ENCODE data around the gene FAM25A.
"Not testable (repeated sequence)": the region's sequence is repeated elsewhere in the genome, so short reads cannot be mapped to it uniquely, and the experiment has no call there.

The FAM25A gene

DNA sequence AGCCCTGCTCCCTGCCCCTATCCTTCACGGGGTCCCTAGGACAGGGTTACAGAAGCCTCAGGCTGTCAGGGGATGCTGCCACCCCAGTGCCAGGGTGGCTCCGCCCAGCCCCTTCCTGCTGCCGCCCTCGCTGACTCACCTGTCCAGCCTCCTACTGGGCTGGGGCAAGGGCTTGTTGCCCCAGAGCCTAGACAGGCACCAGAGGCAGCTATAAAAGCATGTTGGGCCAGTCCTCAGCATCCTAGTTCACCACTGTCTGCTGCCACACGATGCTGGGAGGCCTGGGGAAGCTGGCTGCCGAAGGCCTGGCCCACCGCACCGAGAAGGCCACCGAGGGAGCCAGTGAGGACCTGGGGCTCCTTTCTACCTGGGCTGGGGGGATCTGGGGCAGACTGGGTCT is at the start of gene FAM25A:
FAM25A (plus strand) TSS at position 239 of the 400 bp plus-strand sequence; CDS start at position 270, 31 bp downstream.
- DNase-seq (ENCODE audit: low read depth): not testable (repeated sequence)

GRCh38 chr10:86970982-86971231 is 49.2 kb upstream of the FAM25A start:
- no peak for DNase-seq (ENCODE audit: low read depth)

DNA sequence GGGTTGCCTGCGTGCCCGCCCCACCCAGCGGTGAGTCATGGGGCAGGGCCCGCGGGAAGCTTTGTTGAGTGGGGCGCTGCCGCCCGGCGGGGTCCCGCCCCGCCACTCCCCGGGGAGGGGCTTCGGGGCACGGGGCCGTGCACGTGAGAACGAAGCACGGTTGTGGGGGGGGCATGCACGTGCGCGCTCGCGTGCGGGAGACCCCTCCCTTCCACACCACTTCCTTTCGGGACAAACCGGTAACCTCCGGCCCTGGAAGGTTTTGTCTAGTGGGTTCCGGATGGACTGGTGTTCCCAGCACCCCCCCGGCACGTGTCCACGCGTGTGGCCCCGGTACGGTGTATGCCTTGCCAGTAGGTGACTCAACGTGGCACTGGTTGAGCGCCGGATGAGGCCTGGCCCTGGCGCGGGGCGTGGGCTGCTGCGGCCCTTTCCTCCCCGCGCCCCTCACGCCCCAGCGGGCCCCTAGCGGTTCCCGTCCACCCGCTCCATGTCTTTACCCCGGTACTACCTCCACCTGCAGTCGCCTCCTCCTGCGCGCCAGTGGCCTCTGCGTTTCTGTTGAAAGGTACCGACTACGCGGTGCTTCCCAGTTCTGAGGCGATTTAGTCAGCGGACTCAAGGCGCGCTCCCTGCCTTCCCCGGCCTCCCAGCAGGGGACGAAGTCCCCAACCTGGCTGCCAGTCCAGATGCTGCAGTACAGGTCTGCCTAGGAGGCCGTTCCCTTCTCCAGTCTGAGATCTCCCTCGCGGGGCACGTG is 48.7 kb upstream of the FAM25A start:
- peak; percentile 91 for DNase-seq (ENCODE audit: low read depth)

DNA sequence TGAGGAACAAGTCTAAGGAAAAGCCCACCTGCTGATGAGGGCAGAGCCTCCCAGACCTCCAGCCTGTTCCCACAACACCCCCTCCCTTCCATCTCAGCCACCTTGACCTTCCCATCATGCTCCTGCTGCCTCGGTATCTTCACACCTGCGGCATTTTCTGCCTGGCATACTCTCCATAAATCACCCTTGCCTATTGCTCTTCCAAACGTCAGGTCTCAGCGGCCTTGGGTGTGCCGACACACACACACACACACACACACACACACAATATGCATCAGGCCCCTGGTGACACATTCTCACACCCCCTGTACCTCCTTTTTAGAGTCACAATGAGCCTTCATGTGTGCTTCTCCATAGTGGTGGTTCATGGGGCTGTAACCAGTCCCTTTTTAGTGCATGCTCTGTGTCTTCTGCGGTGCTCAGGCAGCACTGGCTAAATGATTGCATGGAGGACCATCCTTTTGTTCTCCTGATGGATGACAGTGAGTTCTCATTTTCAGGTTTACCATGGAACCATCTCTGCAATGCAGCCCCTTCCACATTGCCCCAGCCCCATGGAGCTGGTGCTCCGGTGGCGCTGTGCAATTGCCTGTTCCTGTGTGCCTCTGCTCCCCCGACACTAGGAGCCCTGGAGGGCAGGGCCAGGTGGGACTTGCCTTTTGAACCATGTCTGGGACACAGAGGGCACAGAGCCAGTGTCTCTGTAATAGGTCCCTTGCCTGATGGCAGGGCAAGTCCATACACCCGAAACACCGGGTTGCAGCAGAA is 47.3 kb upstream of the FAM25A start:
- no peak for DNase-seq (ENCODE audit: low read depth)

DNA sequence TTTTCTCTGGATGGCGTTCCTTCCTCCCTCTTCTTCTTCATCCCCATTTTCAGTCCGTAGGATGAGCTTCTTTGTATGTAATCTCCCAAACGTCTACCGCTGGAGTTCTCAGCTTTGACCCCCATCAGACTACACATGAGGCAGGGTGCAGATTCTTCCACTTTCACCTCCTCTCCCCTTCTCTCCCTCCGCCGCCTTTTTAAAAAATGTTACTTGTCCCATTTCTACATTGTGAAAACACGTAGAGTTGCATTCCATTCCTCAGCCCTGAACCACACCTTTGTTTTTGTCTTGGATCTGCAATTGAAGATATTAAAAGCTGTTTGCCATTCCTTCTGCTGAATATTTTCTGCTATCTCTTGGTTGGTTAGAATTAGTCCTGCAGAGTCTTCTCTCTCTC is 45.6 kb upstream of the FAM25A start:
- DNase-seq (ENCODE audit: low read depth): no peak

DNA sequence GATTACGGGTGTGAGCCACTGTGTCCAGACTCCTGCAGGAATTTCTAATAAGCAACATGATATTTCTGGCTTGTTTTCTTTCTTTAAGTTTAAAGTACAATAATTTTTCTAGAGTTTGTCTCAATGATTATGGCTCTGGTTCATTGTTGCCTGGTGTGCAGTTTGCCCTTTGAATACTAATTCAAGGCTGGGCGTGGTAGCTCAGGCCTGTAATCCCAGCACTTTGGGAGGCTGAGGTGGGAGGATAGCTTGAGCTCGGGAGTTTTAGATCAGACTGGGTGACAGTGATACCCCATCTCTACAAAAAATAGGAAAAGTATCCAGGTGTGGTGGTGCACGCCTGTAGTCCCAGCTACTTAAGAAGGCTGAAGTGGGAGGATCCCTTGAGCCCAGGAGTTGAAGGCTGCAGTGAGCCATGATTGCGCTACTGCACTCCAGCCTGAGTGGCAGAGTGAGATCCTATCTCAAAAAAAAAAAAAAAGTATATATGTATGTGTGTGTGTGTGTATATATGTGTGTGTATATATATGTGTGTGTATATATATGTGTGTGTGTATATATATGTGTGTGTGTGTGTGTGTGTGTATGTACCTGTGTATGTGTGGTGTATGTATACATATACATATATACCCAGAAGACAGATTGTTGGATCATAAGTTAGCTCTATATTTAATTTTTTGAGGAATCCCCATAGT is 43.6 kb upstream of the FAM25A start:
- no peak for DNase-seq (ENCODE audit: low read depth)

DNA sequence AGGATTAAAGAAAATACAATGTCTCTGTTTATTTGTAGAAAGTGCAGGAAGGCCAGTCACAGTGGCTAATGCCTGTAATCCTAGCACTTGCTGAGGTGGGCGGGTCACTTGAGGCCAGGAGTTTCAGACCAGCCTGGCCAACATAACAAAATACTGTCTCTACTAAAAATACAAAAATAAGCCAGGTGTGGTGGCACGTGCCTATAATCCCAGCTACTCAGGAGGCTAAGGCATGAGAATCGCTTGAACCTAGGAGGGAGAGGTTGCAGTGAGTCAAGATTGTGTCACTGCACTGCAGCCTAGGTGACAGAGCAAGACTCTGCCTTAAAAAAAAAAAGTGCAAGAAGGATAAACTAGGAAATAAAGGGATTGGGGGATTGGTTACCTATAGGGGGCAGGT is 41.6 kb upstream of the FAM25A start:
- DNase-seq (ENCODE audit: low read depth): not testable (repeated sequence)

DNA sequence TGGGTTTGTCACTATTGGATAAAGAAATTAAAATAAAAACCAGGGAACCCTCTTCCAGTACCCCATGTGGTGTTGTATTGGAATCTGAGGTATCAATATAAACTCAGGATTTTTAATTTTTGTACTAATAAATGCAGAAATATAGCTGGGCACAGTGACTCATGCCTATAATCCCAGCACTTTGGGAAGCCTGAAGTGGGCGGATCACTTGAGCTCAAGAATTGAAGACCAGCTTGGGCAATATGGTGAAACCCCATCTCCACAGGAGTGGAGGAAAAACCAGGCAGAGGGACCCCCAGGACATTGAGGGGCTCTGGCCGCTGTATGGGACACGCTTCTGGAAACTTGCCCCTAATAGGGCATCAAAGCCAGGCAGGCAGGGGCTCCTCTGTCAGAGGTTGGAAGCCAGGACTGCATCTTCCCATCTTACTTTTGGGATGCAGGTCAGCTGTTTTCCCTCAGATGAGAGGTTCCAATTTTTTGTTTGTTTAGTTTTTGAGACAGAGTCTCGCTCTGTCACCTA is 40.7 kb upstream of the FAM25A start:
- DNase-seq (ENCODE audit: low read depth): no peak

DNA sequence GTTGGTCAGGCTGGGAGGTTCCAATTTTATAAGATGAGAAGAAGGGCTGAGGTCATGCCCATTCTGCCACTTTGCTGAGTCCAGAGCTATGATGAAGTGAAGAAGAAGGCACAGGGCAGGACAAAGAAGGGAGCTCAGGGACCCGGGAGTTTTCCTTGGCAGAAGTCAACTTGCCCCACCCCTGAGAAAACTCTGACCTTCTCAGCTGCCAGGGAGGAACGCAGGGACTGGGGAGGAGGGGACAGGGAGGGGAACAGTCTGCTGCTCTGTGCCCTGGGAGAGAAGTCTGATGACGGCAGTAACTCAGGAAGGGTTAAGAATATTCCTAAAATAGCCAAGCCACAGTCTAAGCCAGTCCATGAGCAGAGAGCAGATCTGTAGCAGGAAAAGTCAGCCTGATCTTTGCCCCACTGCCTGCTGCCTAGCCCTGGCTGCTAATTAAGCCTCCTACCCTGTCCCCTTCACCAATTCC is 40.1 kb upstream of the FAM25A start:
- no peak for DNase-seq (ENCODE audit: low read depth)

DNA sequence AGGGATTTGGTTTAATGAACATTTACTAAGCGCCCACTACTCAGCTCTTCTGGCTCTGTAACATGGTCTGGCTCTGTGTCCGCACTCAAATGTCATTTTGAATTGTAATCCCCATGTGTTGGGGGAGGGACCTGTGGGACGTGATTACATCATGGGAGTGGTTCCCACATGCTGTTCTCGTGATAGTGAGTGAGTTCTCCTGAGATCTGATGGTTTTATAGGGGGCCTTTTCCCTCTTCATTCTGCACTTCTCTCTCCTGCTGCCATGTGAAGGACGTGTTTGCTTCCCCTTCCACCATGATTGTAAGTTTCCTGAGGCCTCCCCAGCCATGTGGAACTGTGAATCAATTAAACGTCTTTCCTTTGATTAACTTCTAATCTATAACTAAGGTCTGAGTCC is 39.1 kb upstream of the FAM25A start:
- not testable (repeated sequence) for DNase-seq (ENCODE audit: low read depth)

DNA sequence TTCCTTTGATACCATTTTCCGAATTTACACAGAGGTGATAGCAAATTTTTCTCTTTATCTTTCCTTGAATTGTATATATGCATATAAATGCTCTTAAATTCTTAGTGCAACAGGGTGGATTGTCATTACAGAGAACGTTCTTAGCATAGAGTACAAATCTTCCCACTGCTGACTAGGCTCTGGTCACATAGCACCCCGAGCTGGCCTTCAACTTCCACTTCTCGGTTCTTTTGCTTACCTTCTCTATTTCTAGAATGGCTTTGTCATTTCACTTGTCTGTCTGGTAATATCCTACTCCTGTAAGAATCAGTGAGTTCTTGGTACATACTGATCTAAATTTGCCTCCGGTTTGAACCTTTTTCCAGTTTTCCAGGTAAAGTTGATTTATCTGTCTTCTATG is 38.4 kb upstream of the FAM25A start:
- no peak for DNase-seq (ENCODE audit: low read depth)

- DNase-seq (ENCODE audit: low read depth): not testable (repeated sequence)
These were observed 35.6 kb upstream of the FAM25A start for GRCh38 chr10:86984498-86984897.

DNA sequence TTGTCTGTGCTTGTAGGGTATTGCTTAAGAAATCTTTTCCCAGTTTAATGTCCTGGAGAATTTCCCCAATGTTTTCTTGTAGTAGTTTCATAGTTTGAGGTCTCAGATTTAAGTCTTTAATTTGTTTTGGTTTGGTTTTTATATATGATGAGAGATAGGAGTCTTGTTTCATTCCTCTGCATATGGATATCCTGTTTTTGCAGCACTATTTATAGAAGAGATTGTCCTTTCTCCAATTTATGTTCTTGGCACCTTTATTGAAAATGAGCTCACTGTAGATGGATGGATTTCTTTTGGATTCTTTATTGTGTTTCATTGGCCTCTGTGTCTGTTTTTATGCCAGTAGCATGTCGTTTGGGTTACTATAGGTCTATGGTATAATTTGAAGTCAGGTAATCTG is 31.6 kb upstream of the FAM25A start:
- no peak for DNase-seq (ENCODE audit: low read depth)

DNA sequence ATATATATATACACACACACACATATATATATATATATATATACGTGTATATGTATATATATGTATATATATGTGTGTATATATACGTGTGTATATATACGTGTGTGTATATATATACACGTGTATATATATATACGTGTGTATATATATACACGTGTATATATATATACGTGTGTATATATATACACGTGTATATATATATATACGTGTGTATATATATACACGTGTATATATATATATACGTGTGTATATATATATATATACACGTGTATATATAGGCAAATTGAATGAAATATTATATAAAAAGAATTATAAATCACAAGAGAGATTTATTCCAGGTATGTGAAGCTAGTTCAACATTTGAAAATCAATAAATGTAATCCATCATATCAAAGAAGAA is 28.7 kb upstream of the FAM25A start:
- not testable (repeated sequence) for DNase-seq (ENCODE audit: low read depth)

DNA sequence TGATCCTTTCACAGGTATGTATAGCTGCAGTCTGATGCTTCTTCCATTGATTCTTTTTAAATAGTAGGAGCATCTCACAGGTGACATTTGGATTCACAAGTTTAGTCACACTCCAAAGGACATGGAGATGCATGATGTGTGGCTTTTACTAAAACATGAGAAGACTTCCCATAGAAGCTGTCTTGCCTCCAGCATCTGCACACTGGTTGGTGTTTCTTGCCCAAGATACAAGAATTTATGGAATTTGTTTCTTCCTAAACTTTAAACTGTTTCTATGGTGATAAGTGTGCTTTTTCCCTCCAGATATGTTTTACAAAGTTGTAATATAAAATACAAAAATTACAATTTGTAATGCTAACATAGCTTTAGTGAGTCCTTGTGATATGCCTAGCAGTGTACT is 27.6 kb upstream of the FAM25A start:
- no peak for DNase-seq (ENCODE audit: low read depth)

GRCh38 chr10:86992929-86993328 is 27.2 kb upstream of the FAM25A start:
- no peak for DNase-seq (ENCODE audit: low read depth)

- not testable (repeated sequence) for DNase-seq (ENCODE audit: low read depth)
These were observed 20.2 kb upstream of the FAM25A start for GRCh38 chr10:86999802-87000403.

- no peak for DNase-seq (ENCODE audit: low read depth)
These were observed 19.6 kb upstream of the FAM25A start for GRCh38 chr10:87000491-87000890.

DNA sequence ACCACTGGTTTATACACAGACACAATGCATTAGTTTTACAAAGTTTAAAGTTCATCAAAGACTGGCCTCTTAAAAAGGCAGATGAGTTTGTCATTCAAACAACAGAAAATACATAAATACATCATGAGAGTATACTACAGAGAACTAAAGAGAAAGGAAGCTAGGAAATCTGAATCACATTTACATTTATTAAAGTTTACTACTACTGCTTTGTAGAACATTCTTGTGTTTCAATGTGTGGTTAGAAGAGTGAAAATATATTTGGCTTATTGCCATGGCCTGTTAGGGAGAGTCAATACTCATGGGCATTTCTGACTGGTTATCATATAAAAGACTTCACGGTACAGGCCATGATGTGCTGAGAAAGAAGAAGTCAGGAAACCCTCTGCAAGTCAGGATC is 13.0 kb upstream of the FAM25A start:
- DNase-seq (ENCODE audit: low read depth): not testable (repeated sequence)

- not testable (repeated sequence) for DNase-seq (ENCODE audit: low read depth)
These were observed 12.4 kb upstream of the FAM25A start for GRCh38 chr10:87007674-87008073.

GRCh38 chr10:87008303-87008702 is 11.8 kb upstream of the FAM25A start:
- not testable (repeated sequence) for DNase-seq (ENCODE audit: low read depth)

DNA sequence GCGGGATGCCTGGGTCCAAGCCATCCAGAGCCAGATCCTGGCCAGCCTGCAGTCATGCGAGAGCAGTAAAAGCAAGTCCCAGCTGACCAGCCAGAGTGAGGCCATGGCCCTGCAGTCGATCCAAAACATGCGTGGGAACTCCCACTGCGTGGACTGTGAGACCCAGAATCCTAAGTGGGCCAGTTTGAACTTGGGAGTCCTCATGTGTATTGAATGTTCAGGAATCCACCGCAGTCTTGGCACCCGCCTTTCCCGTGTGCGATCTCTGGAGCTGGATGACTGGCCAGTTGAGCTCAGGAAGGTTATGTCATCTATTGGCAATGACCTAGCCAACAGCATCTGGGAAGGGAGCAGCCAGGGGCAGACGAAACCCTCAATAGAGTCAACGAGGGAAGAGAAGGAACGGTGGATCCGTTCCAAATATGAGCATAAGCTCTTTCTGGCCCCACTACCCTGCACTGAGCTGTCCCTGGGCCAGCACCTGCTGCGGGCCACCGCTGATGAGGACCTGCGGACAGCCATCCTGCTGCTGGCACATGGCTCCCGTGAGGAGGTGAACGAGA is 10.9 kb upstream of the FAM25A start:
- DNase-seq (ENCODE audit: low read depth): not testable (repeated sequence)

Data from T-helper 22 cell (primary cell).